Measurements from ENCODE around the gene PNCK. TPM values are rescaled to one million over a fixed set of nuclear protein-coding genes. Genes with fewer than 3 reads are reported as not detected.

PNCK gene
- total and polyA plus RNA-seq, 9 donors = 0.51 to 5.9 (median 1.3) TPM; not detected in 1

- Histone ChIP-seq H3K9me3 (no peaks in the 10 kb centered on the region), H3K36me3 (no peaks in the 10 kb centered on the region), H3K4me1 (ENCODE audit: insufficient read depth) (peaks cover 7% of the 10 kb centered on the region), H3K4me3 (no peak overlapping the region), H3K27me3 (no peaks in the 10 kb centered on the region), H3K27ac (no peak overlapping the region)
- intact Hi-C loops (cut with DNase I) = no loop called here
- no peak for TF ChIP-seq POLR2A (IDR thresholded peaks at IDR 0.05)
- TF ChIP-seq EP300 (IDR thresholded peaks at IDR 0.05) = no peak
- TF ChIP-seq, protein P1, sequence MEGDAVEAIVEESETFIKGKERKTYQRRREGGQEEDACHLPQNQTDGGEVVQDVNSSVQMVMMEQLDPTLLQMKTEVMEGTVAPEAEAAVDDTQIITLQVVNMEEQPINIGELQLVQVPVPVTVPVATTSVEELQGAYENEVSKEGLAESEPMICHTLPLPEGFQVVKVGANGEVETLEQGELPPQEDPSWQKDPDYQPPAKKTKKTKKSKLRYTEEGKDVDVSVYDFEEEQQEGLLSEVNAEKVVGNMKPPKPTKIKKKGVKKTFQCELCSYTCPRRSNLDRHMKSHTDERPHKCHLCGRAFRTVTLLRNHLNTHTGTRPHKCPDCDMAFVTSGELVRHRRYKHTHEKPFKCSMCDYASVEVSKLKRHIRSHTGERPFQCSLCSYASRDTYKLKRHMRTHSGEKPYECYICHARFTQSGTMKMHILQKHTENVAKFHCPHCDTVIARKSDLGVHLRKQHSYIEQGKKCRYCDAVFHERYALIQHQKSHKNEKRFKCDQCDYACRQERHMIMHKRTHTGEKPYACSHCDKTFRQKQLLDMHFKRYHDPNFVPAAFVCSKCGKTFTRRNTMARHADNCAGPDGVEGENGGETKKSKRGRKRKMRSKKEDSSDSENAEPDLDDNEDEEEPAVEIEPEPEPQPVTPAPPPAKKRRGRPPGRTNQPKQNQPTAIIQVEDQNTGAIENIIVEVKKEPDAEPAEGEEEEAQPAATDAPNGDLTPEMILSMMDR (IDR thresholded peaks at IDR 0.05) = no peak
- 78 to 88% (median 83%) methylated on average over 14 to 15 of the region's 15 CpGs for WGBS, 3 donors
- peak in 3 of 5 donors; percentile 10 to 32 (median 20) for DNase-seq
Measured at GRCh38 chrX:153627675-153628111, 45.9 kb downstream of the PNCK start.

GRCh38 chrX:153626863-153627674 lies 46.5 kb downstream of the PNCK start:
- Histone ChIP-seq H3K4me1 (ENCODE audit: insufficient read depth) (peaks cover 7% of the 10 kb centered on the region), H3K27ac (no peak overlapping the region), H3K36me3 (no peaks in the 10 kb centered on the region), H3K4me3 (no peak overlapping the region), H3K9me3 (no peaks in the 10 kb centered on the region), H3K27me3 (no peaks in the 10 kb centered on the region)
- TF ChIP-seq, protein P1 (IDR thresholded peaks at IDR 0.05) = no peak
- no peak for TF ChIP-seq EP300 (IDR thresholded peaks at IDR 0.05)
- TF ChIP-seq POLR2A (IDR thresholded peaks at IDR 0.05) = no peak
- intact Hi-C loops (cut with DNase I) = no loop called here
- 58 to 72% (median 59%) methylated on average over 30 to 35 of the region's 35 CpGs for WGBS, 3 donors
- DNase-seq = peak in 4 of 5 donors; percentile 21 to 58 (median 33)

DNA sequence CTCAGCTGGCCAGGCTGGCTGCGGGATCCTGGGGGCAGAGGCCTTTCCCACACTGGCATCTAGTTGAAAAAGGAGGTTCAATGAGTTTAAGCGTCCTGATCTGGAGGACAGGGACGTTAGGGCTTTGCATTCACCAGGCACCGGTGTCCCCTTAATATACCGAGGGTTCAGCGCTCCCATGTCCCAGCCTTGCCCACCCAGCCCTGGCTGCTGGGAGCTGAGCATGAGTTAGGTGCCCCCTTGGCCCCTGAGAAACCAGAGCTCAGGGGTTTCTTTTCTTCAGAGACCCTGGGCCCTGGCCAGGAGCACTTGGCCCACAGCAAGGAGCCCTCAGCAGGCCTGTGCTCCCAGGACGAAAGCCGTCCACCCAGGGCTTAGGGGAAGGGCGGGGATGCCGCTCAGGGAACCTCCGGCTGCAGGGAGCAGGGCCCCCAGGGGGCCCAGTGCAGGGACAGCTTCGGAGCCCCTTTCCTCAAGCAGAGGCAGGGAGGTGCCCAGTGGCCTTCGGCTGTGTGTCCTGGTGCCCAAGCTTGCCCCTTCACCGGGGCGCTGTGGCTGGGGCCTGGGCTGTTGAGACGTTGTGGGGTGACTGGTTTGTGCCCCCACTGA lies 47.5 kb downstream of the PNCK start:
- Histone ChIP-seq H3K27me3 (no peaks in the 10 kb centered on the region), H3K4me3 (no peak overlapping the region), H3K27ac (no peak overlapping the region), H3K9me3 (no peaks in the 10 kb centered on the region), H3K4me1 (ENCODE audit: insufficient read depth) (peaks cover 7% of the 10 kb centered on the region), H3K36me3 (no peaks in the 10 kb centered on the region)
- 82 to 87% (median 85%) methylated on average over 12 to 16 of the region's 16 CpGs for WGBS, 3 donors
- intact Hi-C loops (cut with DNase I) = no loop called here
- peak in 2 of 5 donors; percentile 11 to 27 for DNase-seq
- TF ChIP-seq EP300 (IDR thresholded peaks at IDR 0.05) = no peak
- TF ChIP-seq POLR2A (IDR thresholded peaks at IDR 0.05) = no peak
- TF ChIP-seq, protein P1 (IDR thresholded peaks at IDR 0.05) = no peak

DNA sequence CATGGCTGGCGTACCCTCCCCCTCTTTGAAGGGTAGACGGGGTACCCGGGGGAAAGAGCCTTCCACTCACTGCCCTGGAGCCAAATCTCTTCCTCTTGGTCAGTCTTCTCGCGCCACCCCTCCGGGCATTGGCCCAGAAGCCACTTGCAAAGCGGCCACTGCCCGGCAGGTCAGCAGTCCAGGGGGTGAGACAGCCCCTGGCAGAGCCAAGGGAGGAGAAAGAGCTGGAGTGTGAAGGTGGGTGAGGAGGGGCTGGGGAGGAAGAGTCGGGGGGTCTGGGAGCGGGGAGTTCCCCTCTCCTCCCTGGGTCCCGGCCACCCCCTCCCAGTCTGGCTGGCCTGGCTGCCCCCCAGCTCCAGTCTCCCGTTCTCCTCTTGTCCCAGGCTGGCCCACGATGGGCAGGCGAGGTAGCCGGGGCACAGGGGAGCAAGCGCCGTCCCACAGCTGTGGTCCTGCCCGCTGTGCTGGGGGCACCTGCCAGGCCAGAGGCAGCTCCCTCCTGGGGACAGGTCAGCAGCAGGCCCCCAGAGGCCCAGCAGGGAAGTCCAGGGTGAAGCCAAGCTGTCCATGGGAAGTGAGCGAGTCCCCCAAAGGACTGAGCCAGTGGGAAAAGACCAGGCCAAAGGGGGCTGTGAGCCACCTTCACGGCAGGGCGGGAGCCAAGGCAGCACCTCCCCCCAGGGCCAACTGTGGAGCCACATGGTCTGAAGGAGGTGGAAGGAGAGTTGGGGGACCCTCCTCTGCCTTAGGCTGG lies 48.2 kb downstream of the PNCK start:
- no peak overlapping the region for H3K4me3 ChIP-seq
- intact Hi-C loops (cut with DNase I) = no loop called here
- WGBS, 3 donors = 83 to 86% (median 85%) methylated on average over 21 of the region's 21 CpGs
- H3K9me3 ChIP-seq = no peaks in the 10 kb centered on the region
- no peak overlapping the region for H3K27ac ChIP-seq
- DNase-seq = peak in 2 of 5 donors; percentile 11 to 30
- H3K27me3 ChIP-seq = no peaks in the 10 kb centered on the region
- TF ChIP-seq, protein P1 (IDR thresholded peaks at IDR 0.05) = no peak
- TF ChIP-seq POLR2A (IDR thresholded peaks at IDR 0.05) = no peak
- TF ChIP-seq EP300 (IDR thresholded peaks at IDR 0.05) = no peak
- no peaks in the 10 kb centered on the region for H3K36me3 ChIP-seq
- peaks cover 7% of the 10 kb centered on the region for H3K4me1 ChIP-seq (ENCODE audit: insufficient read depth)
